Heart right ventricle (tissue), 16 donors: ENCODE data around the gene SRRM2. TPM values are rescaled to one million over a fixed set of nuclear protein-coding genes. Genes with fewer than 3 reads are reported as not detected.

Experiments
- ATAC-seq, 8 donors: fragments of 200-7000 bp; cut with Tn5 transposase; one replicate each; pipeline ENCODE4 v1.9.1; 2020; ENCODE audit warnings: mild to moderate bottlenecking in 8 of 8, moderate library complexity in 8 of 8, moderate number of reproducible peaks in 1 of 8
- DNase-seq, 2 donors: peaks; one replicate each; pipeline ENCODE4 v3.0.0-alpha.2; 2020
- H3K27ac ChIP-seq, 10 donors: fragments of 200-600 bp; sonication (generic) in 2 of 10; one replicate each; pipeline versions ENCODE4 v1.5.0 to v1.8.0; 2020 to 2022; ENCODE audit warnings: mild to moderate bottlenecking in 3 of 10
- H3K27me3 ChIP-seq, 7 donors: fragments of 200-600 bp; one replicate each; pipeline ENCODE4 v1.8.0; 2021 to 2022; ENCODE audit warnings: mild to moderate bottlenecking in 2 of 7
- H3K36me3 ChIP-seq, 9 donors: fragments of 200-600 bp; sonication (generic) in 1 of 9; one replicate each; pipeline versions ENCODE4 v1.5.0 to v1.8.0; 2020 to 2022; ENCODE audit warnings: mild to moderate bottlenecking in 2 of 9
- H3K4me1 ChIP-seq, 9 donors: fragments of 200-600 bp; sonication (generic) in 1 of 9; one replicate each; pipeline versions ENCODE4 v1.5.0 to v1.8.0; 2020 to 2022; ENCODE audit warnings: mild to moderate bottlenecking in 4 of 9
- H3K4me3 ChIP-seq, 10 donors: fragments of 200-600 bp; sonication (generic) in 2 of 10; one replicate each; pipeline versions ENCODE4 v1.5.0 to v1.8.0; 2020 to 2022; ENCODE audit warnings: mild to moderate bottlenecking in 7 of 10, moderate library complexity in 2 of 10
- H3K9me3 ChIP-seq, 11 donors: fragments of 200-600 bp in 10 of 11; sonication (generic) in 2 of 11; one replicate each; pipeline versions ENCODE4 v1.5.0 to v1.8.0; 2013 to 2022; ENCODE audit warnings: mild to moderate bottlenecking in 2 of 11, control low read depth in 1 of 11, moderate library complexity in 1 of 11
- WGBS, 2 donors: extraction: QIAGEN DNeasy Blood & Tissue Kit; methylation state at CpG; one replicate each; pipeline ENCODE4 v1.1.7; 2013; ENCODE audit warnings: inconsistent platforms in 1 of 2; 5-methylcytosine and 5-hydroxymethylcytosine counted together
- intact Hi-C, 10 donors: fragments of 100-400 bp; cut with DNase I; formaldehyde crosslinking; loops; one replicate each; pipeline versions ENCODE4 v1.11.1 to v1.14.2; 2022
- polyA plus RNA-seq, 2 donors: library from polyadenylated mRNA; stranded (reverse); fragments of 200-250 nt; gene quantifications; one replicate each; pipeline ENCODE4 v1.2.3, GENCODE V29; 2013
- total RNA-seq, 10 donors: library from RNA; stranded (reverse); fragmentation: NEBNext Ultra II Directional in 3 of 10; extraction: Animal tissue kit (Norgen Biotek cat#: 25700) in 3 of 10; gene quantifications; one replicate each; pipeline versions ENCODE4 v1.2.1 to v1.2.4, GENCODE V29; 2021 to 2023
- TF ChIP-seq, protein P1 (sequence below), 9 donors: fragments of 200-600 bp; sonication (generic) in 2 of 9; IDR thresholded peaks; one replicate each; pipeline versions ENCODE4 v1.5.0 to v1.8.0; 2021 to 2022; ENCODE audit warnings: antibody characterized with exemption in 9 of 9, mild to moderate bottlenecking in 5 of 9, moderate library complexity in 1 of 9
- donor health status: Arrhythmogenic right ventricular cardiomyopathy.
- donor health status: ischemic (EF 13 %, LVEDD 7.1; RV severe dilation, severe dysfunction).
- donor health status: healthy with polysubstance abuse.
- donor health status: DM: no; HTN: yes; CAD: no.
- donor health status: DM: no; HTN: no; CAD: no.
- donor health status: ischemic (EF 25% LVEDD 6.9; RV normal size, moderate dysfunction).
- donor health status: ischemic (EF 25% LVEDD 5.7; RV mildly dilated, moderate dysfunction).
- donor health status: healthy.
- donor health status: DM: yes; HTN: yes; CAD: no.
- donor health status: Ischemic cardiomyopathy.
- donor health status: ischemic (EF 35%, LVEDD 5.7; RV mildly dilated, moderate dysfunction).
- donor health status: nonischemic (EF 11% LVEDD 7.7; RV severe dilation, severe dysfunction).
- donor health status: DM: yes; HTN: yes; CAD: no.
- donor health status: PGD.
- donor health status: ischemic (EF 29% LVEDD 5.4; RV normal size, mild dysfunction).
- donor health status: nonischemic (EF 23%, LVEDD 6.1; RV moderate dilation, normal function).

The SRRM2 gene
- total and polyA plus RNA-seq, 12 donors: 182 to 1,328 (median 261) TPM

DNA sequence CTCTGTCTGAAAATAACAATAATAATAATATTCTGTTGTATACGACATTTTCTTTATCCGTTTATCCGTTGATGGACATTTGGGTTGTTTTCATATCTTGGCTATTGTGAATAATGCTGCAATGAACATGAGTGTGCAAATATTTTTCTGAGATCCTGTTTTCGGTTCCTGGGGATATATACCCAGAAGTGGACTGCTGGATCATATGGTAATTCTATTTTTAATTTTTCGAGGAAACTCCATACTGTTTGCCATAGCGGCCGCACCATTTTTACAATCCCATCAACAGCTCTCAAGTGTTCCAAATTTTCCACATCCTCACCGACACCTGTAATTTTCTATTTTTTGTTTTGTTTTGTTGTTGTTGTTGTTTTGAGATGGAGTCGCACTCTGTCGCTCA lies 40.5 kb downstream of the SRRM2 start:
- no peak for DNase-seq
- peaks cover 0 to 63% (median 47%) of the 10 kb centered on the region in 7 donors for H3K27me3 ChIP-seq

DNA sequence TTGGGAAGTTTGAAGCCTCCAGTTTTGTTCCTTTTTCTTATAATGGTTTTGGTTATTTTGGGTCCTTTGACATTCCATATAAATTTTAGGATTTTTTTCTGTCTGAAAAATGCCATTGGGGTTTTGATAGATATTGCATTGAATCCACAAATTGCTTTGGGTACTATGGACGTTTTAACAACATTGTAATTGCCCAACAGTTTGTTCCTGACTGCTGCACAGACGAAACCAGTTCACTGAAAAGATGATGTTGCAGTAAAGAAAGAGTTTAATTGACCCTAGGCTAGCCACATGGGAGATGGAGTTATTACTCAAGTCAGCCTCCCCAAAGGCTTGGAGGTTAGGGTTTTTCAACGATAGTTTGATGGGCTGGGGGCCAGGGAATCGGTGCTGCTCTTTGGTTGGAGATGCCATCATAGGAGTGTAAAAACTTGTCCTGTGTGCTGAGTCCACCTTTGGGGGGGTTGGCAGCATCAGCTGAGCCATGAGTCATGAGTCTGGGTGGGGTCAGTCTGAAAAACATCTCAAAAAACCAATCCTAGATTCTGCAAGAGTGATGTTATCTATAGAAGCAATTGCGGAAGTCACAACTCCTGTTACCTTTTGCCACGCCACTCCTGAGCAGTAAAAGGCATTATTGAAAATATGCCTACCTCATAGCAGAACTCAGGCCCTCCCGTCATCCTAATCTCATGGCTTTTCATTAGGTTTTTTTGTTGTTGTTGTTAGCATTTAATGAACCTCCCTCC lies 43.1 kb downstream of the SRRM2 start:
- H3K27ac ChIP-seq: peak overlapping the region in 1 of 10 donors; percentile 34
- TF ChIP-seq, protein P1, sequence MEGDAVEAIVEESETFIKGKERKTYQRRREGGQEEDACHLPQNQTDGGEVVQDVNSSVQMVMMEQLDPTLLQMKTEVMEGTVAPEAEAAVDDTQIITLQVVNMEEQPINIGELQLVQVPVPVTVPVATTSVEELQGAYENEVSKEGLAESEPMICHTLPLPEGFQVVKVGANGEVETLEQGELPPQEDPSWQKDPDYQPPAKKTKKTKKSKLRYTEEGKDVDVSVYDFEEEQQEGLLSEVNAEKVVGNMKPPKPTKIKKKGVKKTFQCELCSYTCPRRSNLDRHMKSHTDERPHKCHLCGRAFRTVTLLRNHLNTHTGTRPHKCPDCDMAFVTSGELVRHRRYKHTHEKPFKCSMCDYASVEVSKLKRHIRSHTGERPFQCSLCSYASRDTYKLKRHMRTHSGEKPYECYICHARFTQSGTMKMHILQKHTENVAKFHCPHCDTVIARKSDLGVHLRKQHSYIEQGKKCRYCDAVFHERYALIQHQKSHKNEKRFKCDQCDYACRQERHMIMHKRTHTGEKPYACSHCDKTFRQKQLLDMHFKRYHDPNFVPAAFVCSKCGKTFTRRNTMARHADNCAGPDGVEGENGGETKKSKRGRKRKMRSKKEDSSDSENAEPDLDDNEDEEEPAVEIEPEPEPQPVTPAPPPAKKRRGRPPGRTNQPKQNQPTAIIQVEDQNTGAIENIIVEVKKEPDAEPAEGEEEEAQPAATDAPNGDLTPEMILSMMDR (IDR thresholded peaks at IDR 0.05): no peak
- DNase-seq (no peak), ATAC-seq (no peak)
- WGBS, 2 donors: 64 to 70% methylated on average over 7 of the region's 7 CpGs
- H3K27me3 ChIP-seq: peaks cover 0 to 58% (median 35%) of the 10 kb centered on the region in 7 donors
- H3K36me3 ChIP-seq: no peaks in the 10 kb centered on the region
- intact Hi-C loops: no loop called here
- H3K4me1 ChIP-seq: peaks cover 0 to 32% (median 0%) of the 10 kb centered on the region in 9 donors
- H3K4me3 ChIP-seq: no peak overlapping the region
- no peaks in the 10 kb centered on the region for H3K9me3 ChIP-seq

More for the DNA sequence above, 40.5 kb downstream of the SRRM2 start:
- intact Hi-C loops: no loop called here
- Histone ChIP-seq H3K4me1 (peaks cover 0 to 32% (median 0%) of the 10 kb centered on the region in 9 donors), H3K27ac (peak overlapping the region in 1 of 10 donors; percentile 17), H3K36me3 (no peaks in the 10 kb centered on the region), H3K9me3 (no peaks in the 10 kb centered on the region), H3K4me3 (no peak overlapping the region)
- ATAC-seq: no peak
- WGBS, 2 donors: 85 to 90% methylated on average over 10 of the region's 10 CpGs
- TF ChIP-seq, protein P1 (IDR thresholded peaks at IDR 0.05): no peak

DNA sequence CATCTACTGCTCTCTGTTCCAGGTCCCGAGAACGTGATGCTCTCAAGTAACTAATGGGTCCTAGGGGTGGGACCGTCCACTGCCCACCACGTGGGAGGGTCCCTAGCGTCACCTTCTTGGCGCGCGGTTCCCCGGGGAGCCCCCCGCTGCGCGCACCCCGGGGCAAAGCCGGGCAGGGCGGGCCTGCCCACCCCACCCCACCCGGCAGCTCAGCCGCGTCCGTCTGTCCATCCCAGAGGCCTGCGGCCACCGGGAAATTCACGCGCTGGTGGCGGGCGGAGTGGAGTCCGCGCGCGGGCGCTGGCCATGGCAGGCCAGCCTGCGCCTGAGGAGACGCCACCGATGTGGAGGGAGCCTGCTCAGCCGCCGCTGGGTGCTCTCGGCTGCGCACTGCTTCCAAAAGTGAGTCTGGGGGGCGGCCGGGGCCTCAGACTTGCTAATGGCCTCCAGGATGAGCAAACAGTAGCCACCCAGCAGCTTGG lies 46.3 kb downstream of the SRRM2 start:
- DNase-seq (no peak), ATAC-seq (no peak)
- peaks cover 0 to 17% (median 0%) of the 10 kb centered on the region in 9 donors for H3K4me1 ChIP-seq
- no peaks in the 10 kb centered on the region for H3K36me3 ChIP-seq
- peaks cover 0 to 36% (median 21%) of the 10 kb centered on the region in 7 donors for H3K27me3 ChIP-seq
- no peak overlapping the region for H3K27ac ChIP-seq
- TF ChIP-seq, protein P1 (IDR thresholded peaks at IDR 0.05): no peak
- intact Hi-C loops: no loop called here
- peaks cover 0 to 11% (median 6%) of the 10 kb centered on the region in 11 donors for H3K9me3 ChIP-seq
- 75 to 84% methylated on average over 35 to 39 of the region's 39 CpGs for WGBS, 2 donors
- H3K4me3 ChIP-seq: no peak overlapping the region

DNA sequence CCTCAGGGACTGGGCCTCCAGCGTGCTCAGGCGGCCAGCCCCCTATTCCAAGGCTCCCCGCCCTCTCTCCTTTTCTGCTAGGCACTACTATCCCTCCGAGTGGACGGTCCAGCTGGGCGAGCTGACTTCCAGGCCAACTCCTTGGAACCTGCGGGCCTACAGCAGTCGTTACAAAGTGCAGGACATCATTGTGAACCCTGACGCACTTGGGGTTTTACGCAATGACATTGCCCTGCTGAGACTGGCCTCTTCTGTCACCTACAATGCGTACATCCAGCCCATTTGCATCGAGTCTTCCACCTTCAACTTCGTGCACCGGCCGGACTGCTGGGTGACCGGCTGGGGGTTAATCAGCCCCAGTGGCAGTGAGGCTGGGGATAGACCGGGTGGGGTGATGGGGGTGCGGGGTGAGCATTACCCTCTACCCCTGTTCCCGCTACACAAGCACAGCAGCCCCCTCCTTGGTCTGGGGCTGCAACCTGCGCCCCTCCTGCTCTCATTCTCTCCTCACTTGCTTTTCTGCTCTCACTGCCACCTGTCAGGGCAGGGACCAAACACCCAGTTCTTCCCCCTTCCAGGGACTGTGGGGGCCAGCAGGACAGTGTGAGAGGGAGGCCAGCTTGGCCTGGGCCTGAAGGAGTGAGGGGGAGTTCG lies 46.9 kb downstream of the SRRM2 start:
- DNase-seq (no peak), ATAC-seq (peak in 1 of 8 donors; percentile 15)
- Histone ChIP-seq H3K4me3 (no peak overlapping the region), H3K27ac (no peak overlapping the region), H3K36me3 (no peaks in the 10 kb centered on the region), H3K4me1 (peaks cover 0 to 13% (median 0%) of the 10 kb centered on the region in 9 donors), H3K27me3 (peaks cover 0 to 36% (median 21%) of the 10 kb centered on the region in 7 donors), H3K9me3 (peaks cover 0 to 17% (median 12%) of the 10 kb centered on the region in 11 donors)
- TF ChIP-seq, protein P1 (IDR thresholded peaks at IDR 0.05): no peak
- intact Hi-C loops: no loop called here
- 85 to 86% methylated on average over 21 of the region's 21 CpGs for WGBS, 2 donors
